WTC11 (cell line): Measurements from ENCODE around the gene ZNF709. TPM values are rescaled to one million over a fixed set of nuclear protein-coding genes. Genes with fewer than 3 reads are reported as not detected.

Source experiments
- ATF6 ChIP-seq: sonication (generic); formaldehyde crosslinking; IDR thresholded peaks from 2 replicates; pipeline ENCODE4 v1.8.1; 2023; ENCODE audit warnings: mild to moderate bottlenecking, missing genetic modification reagents
- CDX4 ChIP-seq: fragments of 250-450 bp; sonication (Bioruptor Pico); IDR thresholded peaks from 2 replicates; pipeline ENCODE4 v1.9.0; 2021; ENCODE audit warnings: moderate library complexity, mild to moderate bottlenecking, inconsistent platforms, borderline replicate concordance
- CREM ChIP-seq: sonication (generic); formaldehyde crosslinking; IDR thresholded peaks from 2 replicates; pipeline ENCODE4 v1.8.1; 2022; ENCODE audit warnings: mild to moderate bottlenecking, missing genetic modification reagents, moderate library complexity
- E2F1 ChIP-seq: sonication (generic); formaldehyde crosslinking; IDR thresholded peaks from 2 replicates; pipeline ENCODE4 v1.8.0; 2022; ENCODE audit warnings: mild to moderate bottlenecking, missing genetic modification reagents
- E2F4 ChIP-seq: sonication (generic); formaldehyde crosslinking; IDR thresholded peaks from 2 replicates; pipeline ENCODE4 v1.8.1; 2022; ENCODE audit warnings: low read depth, mild to moderate bottlenecking, moderate library complexity, missing genetic modification reagents, borderline replicate concordance
- ESRRA ChIP-seq: sonication (generic); formaldehyde crosslinking; IDR thresholded peaks from 2 replicates; pipeline ENCODE4 v1.8.1; 2022; ENCODE audit warnings: mild to moderate bottlenecking, missing genetic modification reagents, borderline replicate concordance
- ETV6 ChIP-seq: sonication (generic); formaldehyde crosslinking; IDR thresholded peaks from 2 replicates; pipeline ENCODE4 v1.8.1; 2022; ENCODE audit warnings: mild to moderate bottlenecking, missing genetic modification reagents
- FOXJ3 ChIP-seq: sonication (generic); formaldehyde crosslinking; IDR thresholded peaks from 2 replicates; pipeline ENCODE4 v1.9.0; 2021; ENCODE audit warnings: missing genetic modification reagents, mild to moderate bottlenecking, borderline replicate concordance
- FOXP4 ChIP-seq: sonication (generic); formaldehyde crosslinking; IDR thresholded peaks from 2 replicates; pipeline ENCODE4 v1.8.0; 2022; ENCODE audit warnings: mild to moderate bottlenecking, missing genetic modification reagents
- GABPB1 ChIP-seq: sonication (generic); formaldehyde crosslinking; IDR thresholded peaks from 2 replicates; pipeline ENCODE4 v1.8.1; 2023; ENCODE audit warnings: mild to moderate bottlenecking, missing genetic modification reagents
- GTF2I ChIP-seq: fragments of 250-450 bp; sonication (Bioruptor Pico); conservative IDR thresholded peaks from 2 replicates; pipeline ENCODE4 v1.4.0; 2021; ENCODE audit warnings: mild to moderate bottlenecking
- HMGA2 ChIP-seq: fragments of 250-450 bp; sonication (Bioruptor Pico); IDR thresholded peaks from 2 replicates; pipeline ENCODE4 v1.4.0; 2021; ENCODE audit warnings: mild to moderate bottlenecking, moderate library complexity
- IRF2 ChIP-seq: sonication (generic); formaldehyde crosslinking; IDR thresholded peaks from 2 replicates; pipeline ENCODE4 v1.8.0; 2022; ENCODE audit warnings: low read depth, missing genetic modification reagents, borderline replicate concordance
- MAX ChIP-seq: sonication (generic); formaldehyde crosslinking; IDR thresholded peaks from 2 replicates; pipeline ENCODE4 v1.8.0; 2022; ENCODE audit warnings: mild to moderate bottlenecking, missing genetic modification reagents
- NFYB ChIP-seq: sonication (generic); formaldehyde crosslinking; conservative IDR thresholded peaks from 2 replicates; pipeline ENCODE4 v1.8.0; 2022; ENCODE audit warnings: low read depth, missing genetic modification reagents
- NR3C1 ChIP-seq: sonication (generic); formaldehyde crosslinking; conservative IDR thresholded peaks from 2 replicates; pipeline ENCODE4 v1.8.1; 2023; ENCODE audit warnings: low read depth, mild to moderate bottlenecking, missing genetic modification reagents
- RELA ChIP-seq: sonication (generic); formaldehyde crosslinking; IDR thresholded peaks from 2 replicates; pipeline ENCODE4 v1.8.1; 2022; ENCODE audit warnings: missing genetic modification reagents, mild to moderate bottlenecking, borderline replicate concordance
- SMAD3 ChIP-seq: sonication (generic); formaldehyde crosslinking; IDR thresholded peaks from 2 replicates; pipeline ENCODE4 v1.8.0; 2022; ENCODE audit warnings: missing genetic modification reagents, mild to moderate bottlenecking, borderline replicate concordance
- SOX15 ChIP-seq: fragments of 250-450 bp; sonication (Bioruptor Pico); IDR thresholded peaks from 2 replicates; pipeline ENCODE4 v1.9.0; 2021; ENCODE audit warnings: mild to moderate bottlenecking
- TCF7 ChIP-seq: sonication (generic); formaldehyde crosslinking; IDR thresholded peaks from 2 replicates; pipeline ENCODE4 v1.8.0; 2022; ENCODE audit warnings: mild to moderate bottlenecking, low read depth, missing genetic modification reagents, moderate library complexity
- TEAD4 ChIP-seq: sonication (generic); formaldehyde crosslinking; IDR thresholded peaks from 2 replicates; pipeline ENCODE4 v1.8.0; 2022; ENCODE audit warnings: mild to moderate bottlenecking, missing genetic modification reagents
- USF1 ChIP-seq: sonication (generic); formaldehyde crosslinking; IDR thresholded peaks from 2 replicates; pipeline ENCODE4 v1.8.0; 2022; ENCODE audit warnings: mild to moderate bottlenecking, missing genetic modification reagents
- ZBTB43 ChIP-seq: sonication (generic); formaldehyde crosslinking; IDR thresholded peaks from 2 replicates; pipeline ENCODE4 v1.8.1; 2023; ENCODE audit warnings: mild to moderate bottlenecking, missing genetic modification reagents
- ZNF232 ChIP-seq: sonication (generic); formaldehyde crosslinking; IDR thresholded peaks from 2 replicates; pipeline ENCODE4 v1.8.0; 2022; ENCODE audit warnings: mild to moderate bottlenecking, missing genetic modification reagents
- ZNF263 ChIP-seq: sonication (generic); formaldehyde crosslinking; IDR thresholded peaks from 2 replicates; pipeline ENCODE4 v1.8.1; 2022; ENCODE audit warnings: low read depth, mild to moderate bottlenecking, moderate library complexity, missing genetic modification reagents
- ZNF317 ChIP-seq: sonication (generic); formaldehyde crosslinking; IDR thresholded peaks from 2 replicates; pipeline ENCODE4 v1.8.1; 2023; ENCODE audit warnings: low read depth, mild to moderate bottlenecking, moderate library complexity, missing genetic modification reagents, borderline replicate concordance
- ZSCAN18 ChIP-seq: fragments of 250-450 bp; sonication (Bioruptor Pico); IDR thresholded peaks from 2 replicates; pipeline ENCODE4 v2.1.2; 2022; ENCODE audit warnings: mild to moderate bottlenecking, moderate library complexity
- total RNA-seq: library from RNA; stranded (reverse); gene quantifications from 3 replicates; pipeline ENCODE4 v1.2.3, GENCODE V29; 2021

ZNF709 gene
- total RNA-seq, 1 experiment from 2014 or later, result 3.0 TPM

GRCh38 chr19:12484371-12485051, at the start of gene ZNF709 (continued):
- no peak for TF ChIP-seq E2F1 (CRISPR knock-in tag)
- TF ChIP-seq TEAD4 (CRISPR knock-in tag), result no peak
- TF ChIP-seq CREM, result no peak
- no peak for TF ChIP-seq IRF2
- TF ChIP-seq HMGA2, result no peak
- TF ChIP-seq FOXP4, result no peak
- TF ChIP-seq MAX (CRISPR knock-in tag), result peak; percentile 52; the same call in 1 of the 2 replicates
- peak; percentile 73; the same call in 1 of the 2 replicates for TF ChIP-seq ETV6
- 0 out of 2 replicates have a peak, but pooled peaks have one; percentile 48 for TF ChIP-seq TCF7 (CRISPR knock-in tag)
- TF ChIP-seq FOXJ3 (CRISPR knock-in tag), result no peak
- TF ChIP-seq NR3C1 (CRISPR knock-in tag), result no peak
- 0 out of 2 replicates have a peak, but pooled peaks have one; percentile 45 for TF ChIP-seq ESRRA (CRISPR knock-in tag)
- TF ChIP-seq NFYB, result peak; percentile 76
- TF ChIP-seq ZNF232 (CRISPR knock-in tag), result 0 out of 2 replicates have a peak, but pooled peaks have one; percentile 26
- TF ChIP-seq E2F4 (CRISPR knock-in tag), result no peak
- no peak for TF ChIP-seq GTF2I (CRISPR knock-in tag)
- no peak for TF ChIP-seq SOX15 (CRISPR knock-in tag)
- TF ChIP-seq GABPB1, result peak; percentile 32; the same call in 1 of the 2 replicates
- no peak for TF ChIP-seq ATF6 (CRISPR knock-in tag)
- no peak for TF ChIP-seq ZSCAN18 (CRISPR knock-in tag)
- no peak for TF ChIP-seq CDX4 (CRISPR knock-in tag)
- peak; percentile 61; the same call in 1 of the 2 replicates for TF ChIP-seq RELA (CRISPR knock-in tag)
- peak; percentile 15; the same call in 1 of the 2 replicates for TF ChIP-seq USF1
- TF ChIP-seq SMAD3 (CRISPR knock-in tag), result no peak
- no peak for TF ChIP-seq ZNF317 (CRISPR knock-in tag)
- TF ChIP-seq ZNF263 (CRISPR knock-in tag), result no peak
- 0 out of 2 replicates have a peak, but pooled peaks have one; percentile 43 for TF ChIP-seq ZBTB43 (CRISPR knock-in tag)
